Neural cell (in vitro differentiated cells): ENCODE data around the gene TXNDC16.

ENCODE experiments used
- EP300 ChIP-seq: fragments of 450-650 bp; conservative IDR thresholded peaks from 2 replicates; pipeline ENCODE4 v1.6.1; 2014; ENCODE audit warnings: antibody characterized with exemption, mild to moderate bottlenecking, moderate library complexity; ENCODE audit not compliant: poor library complexity, severe bottlenecking
- EZH2 ChIP-seq: fragments of 200-600, 300-800 bp; shearing (Covaris generic), sonication (generic); IDR thresholded peaks from 2 replicates; pipeline ENCODE4 v1.6.1; 2014; ENCODE audit warnings: antibody characterized with exemption, low read length, borderline replicate concordance, mild to moderate bottlenecking; ENCODE audit not compliant: insufficient read depth, poor library complexity, severe bottlenecking
- POLR2AphosphoS5 ChIP-seq: IDR thresholded peaks from 2 replicates; pipeline ENCODE4 v1.6.1; 2012
- RAD21 ChIP-seq: fragments of 450-650 bp; conservative IDR thresholded peaks from 2 replicates; pipeline ENCODE4 v1.6.1; 2014; ENCODE audit warnings: antibody characterized with exemption, mild to moderate bottlenecking, moderate library complexity
- SMC3 ChIP-seq: fragments of 450-650 bp; conservative IDR thresholded peaks from 2 replicates; pipeline ENCODE4 v1.6.1; 2014; ENCODE audit warnings: antibody characterized with exemption, mild to moderate bottlenecking, moderate library complexity; ENCODE audit not compliant: poor library complexity
- TAF1 ChIP-seq: IDR thresholded peaks from 2 replicates; pipeline ENCODE4 v1.6.1; 2012; ENCODE audit warnings: low read depth
- TF ChIP-seq, protein P1 (sequence below): fragments of 450-650 bp; IDR thresholded peaks from 2 replicates; pipeline ENCODE4 v1.5.1; 2014; ENCODE audit warnings: antibody characterized with exemption, mild to moderate bottlenecking, moderate library complexity; ENCODE audit not compliant: poor library complexity, severe bottlenecking
- TF ChIP-seq, protein P2 (sequence below): IDR thresholded peaks from 2 replicates; pipeline ENCODE4 v1.6.1; 2012; ENCODE audit warnings: borderline replicate concordance

DNA sequence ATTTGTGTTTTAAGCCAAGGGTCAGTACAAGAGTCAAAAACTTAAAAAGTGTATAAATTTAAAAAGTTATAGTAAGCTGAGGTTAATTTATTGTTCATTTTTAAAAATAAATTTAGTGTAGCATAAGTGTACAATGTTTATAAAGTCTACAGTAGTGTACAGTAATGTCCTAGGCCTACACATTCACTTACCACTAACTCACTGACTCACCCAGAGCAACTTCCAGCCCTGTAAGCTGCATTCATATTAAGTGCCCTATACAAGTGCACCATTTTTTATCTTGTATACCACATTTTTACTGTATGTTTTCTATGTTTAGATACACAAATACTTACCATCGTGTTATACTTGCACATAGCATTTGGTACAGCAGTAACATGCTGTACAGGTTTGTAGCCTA is 38.0 kb upstream of the TXNDC16 start:
- TF ChIP-seq, protein P1, sequence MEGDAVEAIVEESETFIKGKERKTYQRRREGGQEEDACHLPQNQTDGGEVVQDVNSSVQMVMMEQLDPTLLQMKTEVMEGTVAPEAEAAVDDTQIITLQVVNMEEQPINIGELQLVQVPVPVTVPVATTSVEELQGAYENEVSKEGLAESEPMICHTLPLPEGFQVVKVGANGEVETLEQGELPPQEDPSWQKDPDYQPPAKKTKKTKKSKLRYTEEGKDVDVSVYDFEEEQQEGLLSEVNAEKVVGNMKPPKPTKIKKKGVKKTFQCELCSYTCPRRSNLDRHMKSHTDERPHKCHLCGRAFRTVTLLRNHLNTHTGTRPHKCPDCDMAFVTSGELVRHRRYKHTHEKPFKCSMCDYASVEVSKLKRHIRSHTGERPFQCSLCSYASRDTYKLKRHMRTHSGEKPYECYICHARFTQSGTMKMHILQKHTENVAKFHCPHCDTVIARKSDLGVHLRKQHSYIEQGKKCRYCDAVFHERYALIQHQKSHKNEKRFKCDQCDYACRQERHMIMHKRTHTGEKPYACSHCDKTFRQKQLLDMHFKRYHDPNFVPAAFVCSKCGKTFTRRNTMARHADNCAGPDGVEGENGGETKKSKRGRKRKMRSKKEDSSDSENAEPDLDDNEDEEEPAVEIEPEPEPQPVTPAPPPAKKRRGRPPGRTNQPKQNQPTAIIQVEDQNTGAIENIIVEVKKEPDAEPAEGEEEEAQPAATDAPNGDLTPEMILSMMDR, result no peak
- TF ChIP-seq POLR2AphosphoS5 (no peak), EZH2 (no peak), EP300 (no peak), RAD21 (no peak), TAF1 (no peak), SMC3 (no peak)
- TF ChIP-seq, protein P2, sequence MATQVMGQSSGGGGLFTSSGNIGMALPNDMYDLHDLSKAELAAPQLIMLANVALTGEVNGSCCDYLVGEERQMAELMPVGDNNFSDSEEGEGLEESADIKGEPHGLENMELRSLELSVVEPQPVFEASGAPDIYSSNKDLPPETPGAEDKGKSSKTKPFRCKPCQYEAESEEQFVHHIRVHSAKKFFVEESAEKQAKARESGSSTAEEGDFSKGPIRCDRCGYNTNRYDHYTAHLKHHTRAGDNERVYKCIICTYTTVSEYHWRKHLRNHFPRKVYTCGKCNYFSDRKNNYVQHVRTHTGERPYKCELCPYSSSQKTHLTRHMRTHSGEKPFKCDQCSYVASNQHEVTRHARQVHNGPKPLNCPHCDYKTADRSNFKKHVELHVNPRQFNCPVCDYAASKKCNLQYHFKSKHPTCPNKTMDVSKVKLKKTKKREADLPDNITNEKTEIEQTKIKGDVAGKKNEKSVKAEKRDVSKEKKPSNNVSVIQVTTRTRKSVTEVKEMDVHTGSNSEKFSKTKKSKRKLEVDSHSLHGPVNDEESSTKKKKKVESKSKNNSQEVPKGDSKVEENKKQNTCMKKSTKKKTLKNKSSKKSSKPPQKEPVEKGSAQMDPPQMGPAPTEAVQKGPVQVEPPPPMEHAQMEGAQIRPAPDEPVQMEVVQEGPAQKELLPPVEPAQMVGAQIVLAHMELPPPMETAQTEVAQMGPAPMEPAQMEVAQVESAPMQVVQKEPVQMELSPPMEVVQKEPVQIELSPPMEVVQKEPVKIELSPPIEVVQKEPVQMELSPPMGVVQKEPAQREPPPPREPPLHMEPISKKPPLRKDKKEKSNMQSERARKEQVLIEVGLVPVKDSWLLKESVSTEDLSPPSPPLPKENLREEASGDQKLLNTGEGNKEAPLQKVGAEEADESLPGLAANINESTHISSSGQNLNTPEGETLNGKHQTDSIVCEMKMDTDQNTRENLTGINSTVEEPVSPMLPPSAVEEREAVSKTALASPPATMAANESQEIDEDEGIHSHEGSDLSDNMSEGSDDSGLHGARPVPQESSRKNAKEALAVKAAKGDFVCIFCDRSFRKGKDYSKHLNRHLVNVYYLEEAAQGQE, result no peak
